Hematopoietic multipotent progenitor cell (in vitro differentiated cells): ENCODE measurements around the gene SMAD3. TPM values are rescaled to one million over a fixed set of nuclear protein-coding genes. Genes with fewer than 3 reads are reported as not detected.
"Not testable (repeated sequence)": the region's sequence is repeated elsewhere in the genome, so short reads cannot be mapped to it uniquely, and the experiment has no call there.

ENCODE experiments used
- DNase-seq, 3 donors: peaks; one replicate each; pipeline ENCODE4 v3.0.0-alpha.2; 2011 to 2015; ENCODE audit warnings: low read depth in 2 of 3, low spot score in 2 of 3
- total RNA-seq: library from RNA; depleted of rRNA; stranded (reverse); fragments of >200 nt; gene quantifications from one replicate; pipeline ENCODE4 v1.2.3, GENCODE V29; 2012

Gene SMAD3
- total RNA-seq, 1 donor, result 54.7 TPM

- not testable (repeated sequence) for DNase-seq
Measured at GRCh38 chr15:67123291-67123690, 57.9 kb downstream of the SMAD3 start.

DNA sequence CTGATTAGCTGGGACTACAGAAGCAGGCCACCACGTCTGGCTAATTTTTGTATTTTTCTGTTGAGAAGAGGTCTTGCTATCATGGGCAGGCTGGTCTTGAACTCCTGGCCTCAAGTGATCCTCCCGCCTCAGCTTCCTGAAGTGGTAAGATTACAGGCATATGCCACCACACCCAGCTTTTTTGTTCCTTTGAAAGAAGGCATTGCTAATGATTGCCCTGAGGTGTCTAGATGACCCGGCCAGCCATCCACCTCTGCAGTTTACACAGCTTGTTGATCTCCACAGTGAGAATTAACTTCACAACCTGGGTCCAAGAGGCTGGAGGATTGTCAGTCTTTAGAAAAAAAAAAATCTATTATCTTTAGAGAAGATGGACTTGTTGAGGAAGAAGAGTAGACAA lies 58.7 kb downstream of the SMAD3 start:
- DNase-seq, result no peak

- DNase-seq, result no peak
Measured at GRCh38 chr15:67124911-67125588, 59.6 kb downstream of the SMAD3 start.

DNA sequence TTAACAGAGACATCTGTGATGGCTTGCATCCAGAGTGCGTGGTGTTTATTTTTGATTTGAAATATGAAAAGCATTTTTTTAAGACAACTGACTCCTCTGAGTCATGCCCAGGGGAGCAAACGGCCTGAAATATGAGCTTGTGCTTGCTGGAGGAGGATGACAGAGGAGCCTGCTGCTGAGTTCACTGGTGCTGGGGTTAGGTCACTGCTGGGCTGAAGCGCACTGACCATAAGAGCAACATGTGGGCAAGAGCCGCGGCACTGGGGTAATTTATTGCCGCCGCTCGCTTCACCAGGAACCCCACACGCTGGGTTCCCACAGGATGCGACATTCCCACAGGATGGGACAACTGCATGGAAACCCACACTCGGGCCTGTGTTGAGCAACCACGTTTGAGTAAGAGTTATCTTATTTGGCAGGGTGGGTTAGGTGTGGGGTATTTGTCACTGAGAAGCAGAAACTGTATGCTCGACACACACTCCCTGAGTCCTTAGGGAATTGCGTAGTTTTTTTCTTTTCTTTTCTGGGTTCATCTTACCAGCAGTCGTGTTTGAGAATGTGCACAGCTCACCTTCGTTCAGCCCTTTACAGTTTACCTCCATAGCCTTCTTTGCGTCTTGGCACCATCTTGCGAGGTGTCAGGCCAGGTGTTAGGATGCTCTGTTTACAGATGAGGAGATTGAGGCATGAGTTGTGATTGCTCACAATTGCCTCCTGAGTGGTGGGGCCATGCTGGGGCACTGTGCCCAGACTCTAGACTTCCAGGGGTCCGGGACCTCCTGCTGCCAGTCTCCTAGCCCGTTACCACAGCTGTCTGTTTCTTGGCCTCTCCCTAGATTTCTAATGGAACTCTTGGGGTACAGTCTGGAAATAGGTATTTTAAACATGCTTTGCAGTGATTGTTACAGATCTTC lies 60.4 kb downstream of the SMAD3 start:
- DNase-seq, result peak in 1 of 3 donors; percentile 52

DNA sequence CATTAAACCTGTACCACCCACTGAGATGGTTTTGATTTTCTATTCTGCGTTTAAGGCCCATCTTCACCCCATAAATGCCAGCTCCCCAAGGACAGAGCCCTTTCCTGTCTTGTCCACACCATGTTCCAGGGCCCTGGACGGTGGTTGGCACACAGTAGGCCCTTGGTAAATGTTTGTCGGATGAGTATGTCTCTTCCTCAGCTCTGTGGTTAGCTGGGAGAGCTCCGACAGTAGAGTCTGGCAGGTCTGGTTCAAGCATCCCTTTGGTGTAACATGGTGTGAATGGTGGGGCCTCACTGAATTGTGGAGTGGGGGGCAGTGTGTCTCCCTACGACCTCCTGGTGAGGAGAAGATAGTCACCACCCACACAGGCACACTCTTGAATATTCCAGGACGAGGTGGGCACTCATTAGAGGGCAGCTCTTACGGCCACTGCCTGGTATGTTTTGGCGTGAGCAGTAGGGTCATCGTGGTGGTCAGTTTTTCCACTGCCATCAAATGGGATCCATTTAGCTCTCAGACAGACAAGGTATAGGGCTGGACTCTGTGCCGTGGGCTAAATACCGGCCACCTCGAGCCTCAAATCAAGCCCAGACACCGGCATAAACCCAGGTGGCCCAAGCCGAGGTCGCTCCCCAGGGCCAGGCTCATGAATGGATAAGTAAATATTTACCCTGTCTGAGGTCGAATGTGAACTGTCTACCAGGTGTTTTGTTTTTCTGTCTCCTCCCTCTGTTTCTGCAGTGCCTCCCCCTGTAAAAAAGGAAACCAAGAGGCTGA lies 61.3 kb downstream of the SMAD3 start:
- no peak for DNase-seq

- no peak for DNase-seq
Measured at GRCh38 chr15:67127331-67127664, 61.9 kb downstream of the SMAD3 start.

DNA sequence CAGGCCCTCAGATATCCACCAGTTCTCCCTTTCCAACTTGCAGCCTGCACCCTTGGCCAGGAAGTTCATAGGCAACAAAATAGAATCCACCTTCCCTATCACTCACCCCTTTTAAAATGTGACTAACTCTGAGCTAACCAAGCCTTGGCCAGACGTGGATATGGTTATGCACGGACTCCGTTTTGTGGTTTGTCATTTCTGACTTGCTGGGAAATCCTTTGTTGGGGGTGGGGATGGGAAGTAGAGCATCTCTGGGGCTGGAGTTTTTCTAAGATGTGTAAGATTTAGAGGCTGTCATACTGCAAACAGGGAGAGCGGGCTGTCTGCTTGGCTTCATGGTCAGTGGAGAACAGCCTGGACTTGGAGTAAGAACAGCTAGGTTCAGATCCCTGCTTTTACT lies 62.6 kb downstream of the SMAD3 start:
- no peak for DNase-seq

DNA sequence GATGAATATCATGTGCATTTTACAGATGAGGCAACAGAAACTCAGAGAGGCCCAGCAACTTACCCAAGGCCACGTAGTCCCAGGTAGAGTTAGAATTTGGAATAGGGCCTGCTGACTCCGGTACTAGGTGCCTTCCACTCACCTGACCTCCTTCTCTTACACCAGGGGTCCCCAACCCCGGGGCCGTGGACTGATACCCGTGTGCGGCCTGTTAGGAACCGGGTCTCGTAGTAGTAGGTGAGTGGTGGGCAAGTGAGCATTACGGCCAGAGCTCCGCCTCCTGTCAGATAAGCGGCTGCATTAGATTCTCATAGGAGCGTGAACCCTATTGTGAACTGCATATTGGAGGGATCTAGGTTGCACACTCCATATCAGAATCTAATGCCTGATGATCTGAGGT lies 64.8 kb downstream of the SMAD3 start:
- no peak for DNase-seq

- DNase-seq, result no peak
Measured at GRCh38 chr15:67130673-67131601, 65.5 kb downstream of the SMAD3 start.

DNA sequence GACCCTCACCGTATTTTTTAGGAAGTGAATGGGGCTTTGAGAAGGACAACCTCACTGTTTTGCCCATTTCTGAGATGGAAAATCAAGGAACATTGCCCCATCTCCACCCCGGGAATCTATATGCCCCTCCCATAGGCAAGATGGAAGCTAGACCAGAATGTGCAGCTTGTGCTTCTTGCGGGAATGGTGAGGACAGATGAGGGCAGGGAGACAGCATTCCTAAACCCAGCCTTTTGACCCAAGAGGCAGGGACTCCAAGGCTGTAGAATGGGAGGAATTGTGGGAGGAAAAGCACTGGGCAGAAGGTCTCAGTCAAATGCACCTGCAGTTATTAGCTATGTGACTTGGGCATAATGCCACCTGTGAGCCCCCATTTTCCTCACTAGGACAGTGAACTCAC lies 66.9 kb downstream of the SMAD3 start:
- DNase-seq, result no peak

DNA sequence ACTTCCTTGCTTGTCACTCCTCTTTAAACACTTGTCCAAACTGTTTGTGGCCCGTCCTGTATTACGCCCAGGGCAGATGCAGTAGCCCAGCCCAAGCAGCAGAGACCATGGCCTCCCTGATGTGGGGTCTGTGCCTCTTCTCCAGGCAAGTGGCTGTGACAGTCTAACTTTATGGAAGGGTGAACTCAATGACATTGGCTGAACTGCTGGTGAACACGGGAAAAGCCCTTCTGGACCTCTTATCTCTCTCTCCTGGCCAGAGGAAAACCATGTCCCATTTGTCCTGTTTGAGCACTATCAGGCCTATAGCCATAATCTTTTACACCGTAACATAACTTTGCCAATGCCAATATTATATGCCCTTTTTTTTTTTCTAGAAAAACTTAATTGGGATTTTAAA lies 67.6 kb downstream of the SMAD3 start:
- no peak for DNase-seq

DNA sequence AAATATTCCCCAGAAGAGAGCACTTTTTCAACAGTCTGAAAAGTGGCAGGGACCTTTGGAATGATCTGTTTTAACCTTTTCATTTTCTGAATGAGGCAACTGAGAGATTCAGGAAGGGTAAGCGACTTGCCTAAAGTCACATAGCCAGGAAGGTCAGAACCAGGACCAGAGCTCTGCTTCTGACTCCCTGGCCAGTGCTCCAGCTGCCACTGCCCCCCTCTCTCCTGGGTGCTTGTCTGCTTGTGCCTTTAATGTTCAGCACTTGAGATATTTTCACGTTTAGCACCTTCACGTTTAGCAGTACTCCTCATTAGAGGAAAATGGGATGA lies 68.3 kb downstream of the SMAD3 start:
- no peak for DNase-seq

GRCh38 chr15:67134067-67134838 lies 68.9 kb downstream of the SMAD3 start:
- DNase-seq, result peak; percentile 53 to 68 (median 60)

- DNase-seq, result no peak
Measured at GRCh38 chr15:67134871-67135492, 69.6 kb downstream of the SMAD3 start.

DNA sequence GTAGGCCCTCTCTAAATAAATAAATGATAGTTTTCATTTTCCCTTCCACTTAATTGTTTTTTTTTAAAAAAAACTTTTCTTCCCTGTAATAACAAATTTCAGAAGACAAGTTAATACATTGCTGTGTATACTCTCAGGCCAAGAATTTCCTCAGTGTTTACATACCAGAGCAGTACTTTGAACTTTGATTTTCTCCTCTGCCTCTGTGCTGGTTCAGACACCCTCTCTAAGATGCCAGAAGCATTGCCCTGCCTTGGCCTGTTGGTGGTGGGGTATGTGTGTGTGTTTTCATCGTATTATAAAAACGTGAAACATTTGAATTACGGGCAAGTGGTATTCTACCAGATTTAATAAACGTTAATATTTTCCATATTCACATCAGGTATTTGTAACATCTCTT lies 70.1 kb downstream of the SMAD3 start:
- DNase-seq, result no peak

DNA sequence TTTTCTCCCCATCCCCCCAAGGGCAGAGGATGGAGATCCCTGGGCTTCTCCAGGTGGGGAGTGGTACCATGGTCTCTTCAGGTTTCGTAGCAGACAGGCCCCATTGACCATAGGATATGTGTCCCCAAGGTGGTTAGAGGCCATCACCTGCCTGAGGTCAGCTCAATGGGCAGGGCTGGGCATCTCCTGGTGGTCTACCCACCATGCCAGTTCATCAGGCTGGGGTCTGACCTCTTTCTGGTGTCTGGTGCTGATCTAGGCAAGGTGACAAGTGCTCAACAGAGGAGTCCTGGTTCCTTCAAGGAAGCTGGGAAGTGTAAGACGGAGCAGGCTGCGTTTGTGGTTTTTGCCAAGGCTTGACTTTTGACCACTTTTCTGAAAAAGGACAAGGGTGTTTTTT lies 71.4 kb downstream of the SMAD3 start:
- DNase-seq, result no peak

DNA sequence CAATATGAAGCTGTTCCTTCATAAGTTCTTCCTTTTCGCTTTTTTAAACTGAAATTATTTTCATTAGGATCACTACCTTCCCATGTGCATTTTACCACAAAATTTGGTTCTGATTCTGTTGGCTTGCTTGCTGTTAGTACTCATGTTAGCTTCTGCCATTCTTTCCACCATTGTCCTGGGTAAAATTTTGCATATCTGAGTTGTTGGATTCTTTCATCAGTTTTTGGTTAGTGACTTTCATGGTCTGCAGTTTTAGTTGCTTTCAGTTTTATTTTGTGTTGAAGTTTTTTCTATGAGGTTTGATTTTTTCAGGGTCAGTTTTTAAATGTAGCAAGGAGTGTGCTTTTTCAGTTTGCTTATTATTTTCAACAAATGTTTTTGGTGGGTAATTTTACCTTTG lies 71.9 kb downstream of the SMAD3 start:
- no peak for DNase-seq

DNA sequence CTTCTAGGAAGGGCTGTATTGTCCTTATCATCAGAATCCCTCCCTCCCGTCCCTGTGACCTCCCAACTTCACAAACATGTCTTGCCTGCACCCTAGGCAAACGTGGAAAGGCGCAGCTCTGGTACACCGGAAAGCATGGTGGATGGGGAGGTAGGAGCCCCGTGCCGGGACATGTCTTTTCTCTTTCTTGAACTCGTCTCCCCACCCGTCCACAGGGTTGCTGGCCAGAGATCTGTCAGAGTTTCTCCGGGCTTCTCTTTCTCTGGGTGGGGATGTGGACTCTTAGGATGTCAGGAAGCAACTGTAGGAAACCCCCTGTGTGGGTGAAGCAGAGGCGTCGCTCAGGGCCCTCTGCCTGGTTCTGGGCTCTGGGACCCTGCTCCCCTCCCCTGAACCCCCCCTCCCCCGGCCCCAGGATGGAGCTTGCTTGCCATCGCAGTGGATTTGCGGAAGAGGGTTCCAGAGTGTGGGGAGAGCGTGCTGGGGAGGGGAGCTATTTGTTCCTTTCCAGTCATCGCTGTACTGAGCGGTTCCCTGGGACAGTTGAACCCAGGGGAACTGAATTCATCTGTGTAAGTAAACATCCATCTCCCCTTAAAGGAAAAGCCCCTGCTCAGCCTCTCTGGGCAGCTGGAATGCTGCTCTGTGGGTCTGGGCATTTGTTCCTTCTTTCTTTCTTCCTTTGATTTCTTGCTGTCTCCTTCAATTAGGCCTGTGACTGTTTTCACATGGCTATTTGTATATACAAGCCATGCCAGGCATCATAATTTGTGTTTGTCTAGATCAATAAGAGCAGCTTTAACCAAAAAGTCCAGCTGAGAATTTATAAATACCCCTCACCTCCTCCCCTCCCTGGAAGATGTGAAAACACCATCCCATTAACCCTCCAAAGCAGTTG lies 72.8 kb downstream of the SMAD3 start:
- no peak for DNase-seq
